Keratinocyte (primary cell): Measurements from ENCODE around the gene CHST8.

ENCODE experiments used
- CTCF ChIP-seq, 3 experiments: IDR thresholded peaks in 1 of 3; conservative IDR thresholded peaks in 1 of 3; optimal IDR thresholded peaks in 1 of 3; 2 replicates in 2 of 3; 3 replicates in 1 of 3; pipeline versions ENCODE3 to v1.5.1; 2011; ENCODE audit warnings: low read length in 3 of 3, mild to moderate bottlenecking in 3 of 3, moderate library complexity in 2 of 3, control low read depth in 1 of 3, inconsistent platforms in 1 of 3; ENCODE audit not compliant: insufficient read depth in 2 of 3; ENCODE audit errors: extremely low read depth in 1 of 3
- EZH2 ChIP-seq: IDR thresholded peaks from one replicate; pipeline ENCODE4 v1.6.1; 2012; ENCODE audit warnings: inconsistent platforms, mild to moderate bottlenecking, low read length, moderate library complexity

- TF ChIP-seq CTCF (optimal IDR thresholded peaks at IDR 0.05 in 1 of 3, IDR thresholded peaks at IDR 0.05 in 1 of 3, conservative IDR thresholded peaks at IDR 0.05 in 1 of 3; ENCODE audit: extremely low read depth in 1 of 3, insufficient read depth in 2 of 3, low read length in 3 of 3): no peak
- no peak for TF ChIP-seq EZH2
Measured at GRCh38 chr19:33803383-33803782, 181.6 kb downstream of the CHST8 start.
